Duodenal mucosa (tissue), 2 donors: ENCODE results near the gene PIEZO2.
"Not testable (repeated sequence)": the region's sequence is repeated elsewhere in the genome, so short reads cannot be mapped to it uniquely, and the experiment has no call there.

Experiments
- H3K27ac ChIP-seq: one replicate; pipeline ENCODE4 v1.7.0; 2013; ENCODE audit warnings: low read depth, low read length
- H3K27me3 ChIP-seq, 2 donors: one replicate each; pipeline ENCODE4 v1.7.0; 2013; ENCODE audit warnings: low read length in 2 of 2, control low read depth in 1 of 2; ENCODE audit not compliant: insufficient read depth in 2 of 2, control insufficient read depth in 1 of 2
- H3K36me3 ChIP-seq, 2 donors: one replicate each; pipeline ENCODE4 v1.7.0; 2013; ENCODE audit warnings: low read length in 2 of 2, control low read depth in 1 of 2; ENCODE audit not compliant: insufficient read depth in 2 of 2, control insufficient read depth in 1 of 2
- H3K4me1 ChIP-seq, 2 donors: one replicate each; pipeline ENCODE4 v1.7.0; 2013; ENCODE audit warnings: low read length in 2 of 2, control low read depth in 1 of 2; ENCODE audit not compliant: insufficient read depth in 2 of 2, control insufficient read depth in 1 of 2
- H3K4me3 ChIP-seq, 2 donors: one replicate each; pipeline ENCODE4 v1.7.0; 2013; ENCODE audit warnings: low read length in 2 of 2, low read depth in 1 of 2
- H3K9ac ChIP-seq, 2 donors: one replicate each; pipeline ENCODE4 v1.7.0; 2013; ENCODE audit warnings: low read length in 2 of 2, low read depth in 1 of 2
- H3K9me3 ChIP-seq, 2 donors: one replicate each; pipeline ENCODE4 v1.7.0; 2013; ENCODE audit warnings: low read length in 2 of 2, control low read depth in 1 of 2; ENCODE audit not compliant: control insufficient read depth in 1 of 2

PIEZO2 gene

GRCh38 chr18:10924290-10924689 is 225.1 kb downstream of the PIEZO2 start:
- H3K9me3 ChIP-seq = no peaks in the 10 kb centered on the region
- H3K36me3 ChIP-seq = no peaks in the 10 kb centered on the region
- no peak overlapping the region for H3K4me3 ChIP-seq
- no peak overlapping the region for H3K9ac ChIP-seq
- H3K27me3 ChIP-seq = no peaks in the 10 kb centered on the region
- no peak overlapping the region for H3K27ac ChIP-seq
- H3K4me1 ChIP-seq = peaks cover 0 to 5% of the 10 kb centered on the region in 2 donors

DNA sequence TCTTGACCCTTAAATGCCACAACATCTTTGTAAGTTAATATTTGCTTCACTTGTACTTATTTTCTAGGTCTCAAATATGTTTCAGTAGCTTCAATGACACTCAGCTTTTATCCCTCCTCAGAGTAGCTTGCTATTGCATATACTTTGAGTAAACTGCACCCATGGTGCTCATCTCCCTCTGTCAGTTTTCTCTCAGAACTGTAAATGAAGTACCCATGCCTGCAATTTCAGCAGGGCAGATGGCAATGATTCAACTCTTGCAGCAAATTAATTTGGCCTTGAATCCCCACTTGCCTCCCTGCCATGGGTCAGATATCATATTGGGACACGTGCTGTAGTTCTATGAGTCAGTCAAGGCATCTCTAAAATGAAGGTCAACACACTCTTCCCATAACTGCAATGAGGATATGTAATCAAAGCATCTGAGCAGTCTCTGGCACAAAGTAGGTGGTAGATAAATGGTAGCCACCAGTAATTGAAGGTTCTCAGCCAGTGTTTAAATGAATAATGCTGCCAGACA is 225.8 kb downstream of the PIEZO2 start:
- H3K4me3 ChIP-seq = no peak overlapping the region
- no peaks in the 10 kb centered on the region for H3K36me3 ChIP-seq
- no peak overlapping the region for H3K9ac ChIP-seq
- H3K27ac ChIP-seq = no peak overlapping the region
- no peaks in the 10 kb centered on the region for H3K27me3 ChIP-seq
- peaks cover 0 to 4% of the 10 kb centered on the region in 2 donors for H3K4me1 ChIP-seq
- H3K9me3 ChIP-seq = no peaks in the 10 kb centered on the region

- H3K9me3 ChIP-seq = no peaks in the 10 kb centered on the region
- no peaks in the 10 kb centered on the region for H3K27me3 ChIP-seq
- no peak overlapping the region for H3K4me3 ChIP-seq
- H3K36me3 ChIP-seq = no peaks in the 10 kb centered on the region
- no peak overlapping the region for H3K27ac ChIP-seq
- no peaks in the 10 kb centered on the region for H3K4me1 ChIP-seq
- no peak overlapping the region for H3K9ac ChIP-seq
Observed at GRCh38 chr18:10923141-10923540, 226.2 kb downstream of the PIEZO2 start.

- not testable (repeated sequence) for H3K9ac ChIP-seq
Observed at GRCh38 chr18:10922712-10923111, 226.7 kb downstream of the PIEZO2 start.

GRCh38 chr18:10920309-10920708 is 229.1 kb downstream of the PIEZO2 start:
- H3K4me1 ChIP-seq, H3K9me3 ChIP-seq, H3K4me3 ChIP-seq, H3K9ac ChIP-seq, H3K27ac ChIP-seq, H3K27me3 ChIP-seq, H3K36me3 ChIP-seq: not testable (repeated sequence)

More at GRCh38 chr18:10922712-10923111, 226.7 kb downstream of the PIEZO2 start:
- H3K9me3 ChIP-seq, H3K36me3 ChIP-seq, H3K4me1 ChIP-seq, H3K27ac ChIP-seq, H3K4me3 ChIP-seq, H3K27me3 ChIP-seq: not testable (repeated sequence)

GRCh38 chr18:10919851-10920250 is 229.5 kb downstream of the PIEZO2 start:
- no peak overlapping the region for H3K4me3 ChIP-seq
- H3K4me1 ChIP-seq = no peaks in the 10 kb centered on the region
- no peak overlapping the region for H3K9ac ChIP-seq
- no peaks in the 10 kb centered on the region for H3K36me3 ChIP-seq
- H3K27ac ChIP-seq = no peak overlapping the region
- no peaks in the 10 kb centered on the region for H3K9me3 ChIP-seq
- no peaks in the 10 kb centered on the region for H3K27me3 ChIP-seq

- Histone ChIP-seq H3K27me3 (no peaks in the 10 kb centered on the region), H3K36me3 (no peaks in the 10 kb centered on the region), H3K9ac (no peak overlapping the region), H3K27ac (no peak overlapping the region), H3K9me3 (no peaks in the 10 kb centered on the region), H3K4me3 (no peak overlapping the region), H3K4me1 (no peaks in the 10 kb centered on the region)
Observed at GRCh38 chr18:10916865-10917264, 232.5 kb downstream of the PIEZO2 start.

DNA sequence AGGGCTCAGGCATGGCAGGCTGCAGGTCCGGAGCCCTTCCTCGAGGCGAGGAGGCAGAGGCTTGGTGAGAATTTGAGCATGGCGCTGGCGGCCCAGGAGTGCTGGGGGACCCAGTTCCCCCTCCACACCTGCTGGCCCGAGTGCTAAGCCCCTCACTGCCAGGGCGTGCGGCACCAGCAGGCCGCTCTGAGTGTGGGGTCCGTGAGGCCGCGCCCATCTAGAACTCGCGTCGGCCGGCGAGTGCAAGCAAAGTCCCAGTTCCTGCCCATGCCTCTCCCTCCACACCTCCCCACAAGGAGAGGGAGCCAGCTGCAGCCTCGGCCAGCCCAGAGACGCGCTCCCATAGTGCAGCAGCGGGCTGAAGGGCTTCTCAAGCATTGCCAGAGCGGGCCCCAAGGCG is 233.0 kb downstream of the PIEZO2 start:
- Histone ChIP-seq H3K4me3 (no peak overlapping the region), H3K9me3 (no peaks in the 10 kb centered on the region), H3K36me3 (no peaks in the 10 kb centered on the region), H3K27me3 (no peaks in the 10 kb centered on the region), H3K9ac (no peak overlapping the region), H3K4me1 (no peaks in the 10 kb centered on the region), H3K27ac (no peak overlapping the region)

- not testable (repeated sequence) for H3K27me3 ChIP-seq, H3K9me3 ChIP-seq, H3K36me3 ChIP-seq, H3K9ac ChIP-seq, H3K4me3 ChIP-seq, H3K4me1 ChIP-seq, H3K27ac ChIP-seq
Observed at GRCh38 chr18:10915748-10916147, 233.6 kb downstream of the PIEZO2 start.

DNA sequence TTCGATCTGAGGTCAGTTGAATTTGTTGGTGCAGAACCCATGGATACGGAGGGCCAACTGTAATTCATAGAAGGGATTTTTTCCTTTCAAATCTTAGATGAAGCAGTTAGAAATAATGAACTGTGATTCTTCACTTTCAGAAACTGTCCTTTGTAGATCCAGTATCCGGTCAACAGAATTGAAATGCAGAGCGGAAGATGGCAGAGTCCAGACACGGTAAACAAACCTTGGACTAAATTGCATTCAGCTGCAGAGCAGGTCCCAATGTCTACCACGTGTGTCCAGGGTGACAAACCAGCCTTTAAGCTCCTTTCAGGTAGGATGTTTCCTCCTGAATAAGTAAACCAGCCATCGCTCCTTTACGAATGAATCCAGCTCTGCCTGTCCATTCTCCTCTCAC is 234.8 kb downstream of the PIEZO2 start:
- H3K4me1 ChIP-seq, H3K36me3 ChIP-seq, H3K4me3 ChIP-seq, H3K9ac ChIP-seq, H3K27me3 ChIP-seq, H3K9me3 ChIP-seq, H3K27ac ChIP-seq: not testable (repeated sequence)

DNA sequence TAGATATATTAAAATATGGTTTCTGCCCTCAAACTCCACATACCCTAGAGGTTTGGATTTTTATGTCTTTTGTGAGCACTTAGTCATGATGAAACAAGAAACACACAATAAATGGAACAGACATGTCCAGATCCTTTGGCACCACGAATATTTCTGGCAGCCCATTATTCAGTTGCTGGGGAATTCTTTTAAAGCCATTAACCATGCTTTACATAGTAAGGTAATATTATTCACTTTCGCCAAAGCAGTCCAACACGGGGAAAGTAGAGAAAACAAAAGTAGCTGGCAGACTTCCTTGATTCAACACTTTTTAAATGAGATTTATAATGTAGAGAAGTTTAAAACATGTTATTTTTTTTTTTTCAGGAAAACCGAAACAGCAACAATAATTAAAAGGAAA is 235.4 kb downstream of the PIEZO2 start:
- no peaks in the 10 kb centered on the region for H3K27me3 ChIP-seq
- no peaks in the 10 kb centered on the region for H3K4me1 ChIP-seq
- H3K9ac ChIP-seq = no peak overlapping the region
- no peaks in the 10 kb centered on the region for H3K9me3 ChIP-seq
- H3K27ac ChIP-seq = no peak overlapping the region
- no peak overlapping the region for H3K4me3 ChIP-seq
- no peaks in the 10 kb centered on the region for H3K36me3 ChIP-seq
